ENCODE results near the gene SLC7A8. TPM values are rescaled to one million over a fixed set of nuclear protein-coding genes. Genes with fewer than 3 reads are reported as not detected.

The SLC7A8 gene
- polyA plus RNA-seq, 1 experiment, result 0.78 TPM

- CTCF ChIA-PET, result interaction anchor here (5.6 kb wide), 1 partner anchor 34 kb away, joined by 35 read pairs; no protein-coding TSS in a partner anchor
- TF ChIP-seq CTCF (IDR thresholded peaks at IDR 0.05; ENCODE audit: low read depth, low read length), result no peak
- POLR2A ChIA-PET, result no interaction called here
- H3K4me3 ChIP-seq (ENCODE audit: low read depth, low read length), result no peak overlapping the region
- no peak overlapping the region for H3K27ac ChIP-seq (ENCODE audit: low read depth, low read length)
- DNase-seq (ENCODE audit: low read depth, low spot score), result no peak
- H3K27me3 ChIP-seq (ENCODE audit: control insufficient read depth, insufficient read depth, low read length), result no peaks in the 10 kb centered on the region
- no peaks in the 10 kb centered on the region for H3K9me3 ChIP-seq (ENCODE audit: control insufficient read depth, insufficient read depth, low read length)
Measured at GRCh38 chr14:23101986-23102625, 81.4 kb downstream of the SLC7A8 start.

- no peaks in the 10 kb centered on the region for H3K27me3 ChIP-seq (ENCODE audit: control insufficient read depth, insufficient read depth, low read length)
- no peak for TF ChIP-seq CTCF (IDR thresholded peaks at IDR 0.05; ENCODE audit: low read depth, low read length)
- ChIA-PET CTCF (interaction anchor here (0.6 to 5.6 kb wide), 2 partner anchors 25 to 33 kb away, joined by 4 to 35 read pairs; no protein-coding TSS in a partner anchor), POLR2A (no interaction called here)
- H3K27ac ChIP-seq (ENCODE audit: low read depth, low read length), result no peak overlapping the region
- H3K9me3 ChIP-seq (ENCODE audit: control insufficient read depth, insufficient read depth, low read length), result no peaks in the 10 kb centered on the region
- no peak for DNase-seq (ENCODE audit: low read depth, low spot score)
- H3K4me3 ChIP-seq (ENCODE audit: low read depth, low read length), result no peak overlapping the region
Measured at GRCh38 chr14:23101213-23101970, 82.1 kb downstream of the SLC7A8 start.

- POLR2A ChIA-PET, result interaction anchor here (0.7 kb wide), 1 partner anchor 20 kb away, joined by 10 read pairs; no protein-coding TSS in a partner anchor
- no peak for TF ChIP-seq CTCF (IDR thresholded peaks at IDR 0.05; ENCODE audit: low read depth, low read length)
- DNase-seq (ENCODE audit: low read depth, low spot score), result no peak
- Histone ChIP-seq H3K27me3 (ENCODE audit: control insufficient read depth, insufficient read depth, low read length) (no peaks in the 10 kb centered on the region), H3K27ac (ENCODE audit: low read depth, low read length) (no peak overlapping the region), H3K4me3 (ENCODE audit: low read depth, low read length) (no peak overlapping the region), H3K9me3 (ENCODE audit: control insufficient read depth, insufficient read depth, low read length) (no peaks in the 10 kb centered on the region)
- CTCF ChIA-PET, result interaction anchor here (1.2 to 5.6 kb wide), 4 partner anchors 9 to 113 kb away, joined by 4 to 35 read pairs (median 5); no protein-coding TSS in a partner anchor
Measured at GRCh38 chr14:23099212-23099861, 84.1 kb downstream of the SLC7A8 start.

GRCh38 chr14:23097786-23098185 lies 85.7 kb downstream of the SLC7A8 start:
- Histone ChIP-seq H3K27me3 (ENCODE audit: control insufficient read depth, insufficient read depth, low read length) (no peaks in the 10 kb centered on the region), H3K27ac (ENCODE audit: low read depth, low read length) (no peak overlapping the region), H3K9me3 (ENCODE audit: control insufficient read depth, insufficient read depth, low read length) (no peaks in the 10 kb centered on the region), H3K4me3 (ENCODE audit: low read depth, low read length) (no peak overlapping the region; the same call in 1 of the 2 replicates)
- no peak for TF ChIP-seq CTCF (IDR thresholded peaks at IDR 0.05; ENCODE audit: low read depth, low read length)
- ChIA-PET CTCF (interaction anchor here (0.8 to 5.3 kb wide), 7 partner anchors 11 to 111 kb away, joined by 3 to 74 read pairs (median 6); no protein-coding TSS in a partner anchor), POLR2A (interaction anchor here (0.6 kb wide), 1 partner anchor 557 kb away, joined by 3 read pairs; no protein-coding TSS in a partner anchor)
- DNase-seq (ENCODE audit: low read depth, low spot score), result no peak

Measured in AG04450 (cell line).